GM23338 (cell line): ENCODE measurements around the gene TCTA.

Experiments used
- CREB1 ChIP-seq: fragments of 250-450 bp; sonication (Bioruptor Pico); IDR thresholded peaks from 2 replicates; pipeline ENCODE4 v1.5.0; 2020; ENCODE audit warnings: low read depth, mild to moderate bottlenecking, moderate library complexity
- CTCF ChIP-seq, 2 experiments: fragments of 200-600 bp in 1 of 2; sonication (generic) in 1 of 2; conservative IDR thresholded peaks; 2 replicates each; pipeline versions ENCODE4 v1.5.1 to v1.6.1; 2016 to 2017; ENCODE audit warnings: antibody characterized with exemption in 2 of 2, low read depth in 2 of 2, mild to moderate bottlenecking in 2 of 2, moderate library complexity in 1 of 2
- ETS1 ChIP-seq: IDR thresholded peaks from 2 replicates; pipeline ENCODE4 v1.6.1; 2016; ENCODE audit warnings: antibody characterized with exemption
- EZH2 ChIP-seq: fragments of 200-600 bp; sonication (generic); IDR thresholded peaks from one replicate; pipeline ENCODE4 v1.8.0; 2017; ENCODE audit warnings: antibody characterized with exemption, mild to moderate bottlenecking, low read depth; ENCODE audit not compliant: unreplicated experiment
- EZH2phosphoT487 ChIP-seq: fragments of 200-600 bp; sonication (generic); IDR thresholded peaks from one replicate; pipeline ENCODE4 v1.8.1; 2018; ENCODE audit warnings: antibody characterized with exemption; ENCODE audit not compliant: unreplicated experiment
- POLR2AphosphoS5 ChIP-seq: IDR thresholded peaks from 2 replicates; pipeline ENCODE4 v1.6.1; 2016; ENCODE audit warnings: antibody characterized with exemption, low read depth
- TF ChIP-seq, protein P1 (sequence below): IDR thresholded peaks from one replicate; pipeline ENCODE4 v1.6.1; 2018; ENCODE audit warnings: antibody characterized with exemption; ENCODE audit not compliant: unreplicated experiment

DNA sequence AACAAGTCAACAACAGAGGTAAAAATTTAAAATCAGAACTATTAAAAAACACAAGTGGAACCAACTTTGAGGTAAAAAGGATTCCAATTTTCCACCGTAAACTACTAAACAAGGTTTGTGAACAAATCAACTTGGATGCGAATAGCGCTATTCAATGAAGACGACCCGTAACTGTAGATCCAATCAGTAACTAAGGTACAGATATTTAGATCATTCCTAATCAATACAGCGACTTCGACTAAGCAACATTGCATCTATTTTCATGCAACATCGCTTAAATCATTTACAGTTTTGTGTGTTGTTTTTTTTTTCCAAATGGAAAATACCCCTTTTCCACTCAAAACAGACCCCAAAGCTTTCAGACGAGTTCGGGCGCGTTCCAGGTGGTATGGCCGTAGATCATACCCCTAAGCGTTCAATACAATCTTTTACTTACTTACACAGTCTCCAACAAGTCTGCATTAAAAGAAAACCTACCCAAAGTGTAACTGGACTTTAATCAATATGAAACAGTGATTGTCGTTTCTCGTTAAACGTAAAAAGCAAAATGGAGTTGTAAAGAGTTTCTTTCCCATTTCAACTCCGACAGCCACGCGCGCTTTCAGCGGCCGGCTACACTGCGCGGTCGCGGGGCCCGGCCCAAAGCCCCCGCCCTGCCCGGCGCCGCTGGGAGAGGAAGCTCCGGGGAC, 1.2 kb upstream of the TCTA start:
- TF ChIP-seq CTCF (conservative IDR thresholded peaks at IDR 0.05; ENCODE audit: low read depth in 2 of 2) (no peak), ETS1 (no peak), EZH2 (no peak), POLR2AphosphoS5 (no peak), EZH2phosphoT487 (no peak), CREB1 (CRISPR knock-in tag) (no peak)
- TF ChIP-seq, protein P1, sequence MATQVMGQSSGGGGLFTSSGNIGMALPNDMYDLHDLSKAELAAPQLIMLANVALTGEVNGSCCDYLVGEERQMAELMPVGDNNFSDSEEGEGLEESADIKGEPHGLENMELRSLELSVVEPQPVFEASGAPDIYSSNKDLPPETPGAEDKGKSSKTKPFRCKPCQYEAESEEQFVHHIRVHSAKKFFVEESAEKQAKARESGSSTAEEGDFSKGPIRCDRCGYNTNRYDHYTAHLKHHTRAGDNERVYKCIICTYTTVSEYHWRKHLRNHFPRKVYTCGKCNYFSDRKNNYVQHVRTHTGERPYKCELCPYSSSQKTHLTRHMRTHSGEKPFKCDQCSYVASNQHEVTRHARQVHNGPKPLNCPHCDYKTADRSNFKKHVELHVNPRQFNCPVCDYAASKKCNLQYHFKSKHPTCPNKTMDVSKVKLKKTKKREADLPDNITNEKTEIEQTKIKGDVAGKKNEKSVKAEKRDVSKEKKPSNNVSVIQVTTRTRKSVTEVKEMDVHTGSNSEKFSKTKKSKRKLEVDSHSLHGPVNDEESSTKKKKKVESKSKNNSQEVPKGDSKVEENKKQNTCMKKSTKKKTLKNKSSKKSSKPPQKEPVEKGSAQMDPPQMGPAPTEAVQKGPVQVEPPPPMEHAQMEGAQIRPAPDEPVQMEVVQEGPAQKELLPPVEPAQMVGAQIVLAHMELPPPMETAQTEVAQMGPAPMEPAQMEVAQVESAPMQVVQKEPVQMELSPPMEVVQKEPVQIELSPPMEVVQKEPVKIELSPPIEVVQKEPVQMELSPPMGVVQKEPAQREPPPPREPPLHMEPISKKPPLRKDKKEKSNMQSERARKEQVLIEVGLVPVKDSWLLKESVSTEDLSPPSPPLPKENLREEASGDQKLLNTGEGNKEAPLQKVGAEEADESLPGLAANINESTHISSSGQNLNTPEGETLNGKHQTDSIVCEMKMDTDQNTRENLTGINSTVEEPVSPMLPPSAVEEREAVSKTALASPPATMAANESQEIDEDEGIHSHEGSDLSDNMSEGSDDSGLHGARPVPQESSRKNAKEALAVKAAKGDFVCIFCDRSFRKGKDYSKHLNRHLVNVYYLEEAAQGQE = no peak
